ENCODE results near the gene MYBPC2. TPM values are rescaled to one million over a fixed set of nuclear protein-coding genes. Genes with fewer than 3 reads are reported as not detected.

MYBPC2 gene
- under 0.01 TPM in 1 of 2 replicates, not detected in the other for total RNA-seq

DNA sequence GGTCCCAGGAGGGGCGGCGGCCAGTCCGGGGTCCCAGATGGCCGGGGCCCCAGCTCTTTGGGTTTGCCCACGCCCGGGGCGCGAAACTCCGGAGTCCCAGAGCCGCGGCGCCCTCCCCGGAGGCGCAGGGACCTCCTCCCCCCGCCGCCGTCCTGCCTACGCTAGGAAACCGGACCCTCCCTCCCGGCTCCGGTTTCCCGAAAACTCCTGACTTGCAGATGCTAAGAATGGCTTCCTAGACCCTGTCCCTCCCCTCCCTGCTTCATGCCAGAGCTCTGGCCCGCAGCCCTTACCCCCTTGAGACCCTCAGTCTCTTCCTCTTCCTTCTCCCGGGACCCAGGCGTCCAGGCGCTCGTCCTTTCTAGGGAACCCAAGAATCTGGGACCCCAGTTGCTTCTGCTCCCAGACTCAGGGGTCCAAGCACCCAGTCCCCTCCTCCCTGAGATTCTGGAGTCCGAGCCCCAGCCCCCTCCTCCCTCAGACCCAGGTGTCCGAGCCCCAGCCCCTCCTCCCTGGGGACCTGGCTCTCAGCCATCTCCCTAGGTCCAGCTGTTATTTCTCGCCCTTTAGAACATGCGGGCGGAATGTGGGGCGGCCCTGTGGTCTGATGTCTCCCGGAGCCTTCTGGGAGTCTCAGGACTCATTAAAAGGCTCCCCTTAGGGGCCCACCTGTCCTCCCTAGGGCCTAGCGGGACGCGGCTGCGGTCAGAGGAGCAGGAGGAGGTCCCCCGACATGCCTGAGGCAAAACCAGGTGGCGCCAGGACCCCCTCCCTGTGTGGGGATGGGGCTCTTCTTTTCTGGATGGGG is at the start of gene MYBPC2:
Gene MYBPC2, plus strand, starts transcription at position 672 of the 808 bp plus-strand sequence. Its CDS starts 62 bp downstream, at position 734.
- H3K4me3 ChIP-seq (ENCODE audit: low read depth, low read length) = peak within 1 kb of the TSS; percentile 70
- TF ChIP-seq, protein P1, sequence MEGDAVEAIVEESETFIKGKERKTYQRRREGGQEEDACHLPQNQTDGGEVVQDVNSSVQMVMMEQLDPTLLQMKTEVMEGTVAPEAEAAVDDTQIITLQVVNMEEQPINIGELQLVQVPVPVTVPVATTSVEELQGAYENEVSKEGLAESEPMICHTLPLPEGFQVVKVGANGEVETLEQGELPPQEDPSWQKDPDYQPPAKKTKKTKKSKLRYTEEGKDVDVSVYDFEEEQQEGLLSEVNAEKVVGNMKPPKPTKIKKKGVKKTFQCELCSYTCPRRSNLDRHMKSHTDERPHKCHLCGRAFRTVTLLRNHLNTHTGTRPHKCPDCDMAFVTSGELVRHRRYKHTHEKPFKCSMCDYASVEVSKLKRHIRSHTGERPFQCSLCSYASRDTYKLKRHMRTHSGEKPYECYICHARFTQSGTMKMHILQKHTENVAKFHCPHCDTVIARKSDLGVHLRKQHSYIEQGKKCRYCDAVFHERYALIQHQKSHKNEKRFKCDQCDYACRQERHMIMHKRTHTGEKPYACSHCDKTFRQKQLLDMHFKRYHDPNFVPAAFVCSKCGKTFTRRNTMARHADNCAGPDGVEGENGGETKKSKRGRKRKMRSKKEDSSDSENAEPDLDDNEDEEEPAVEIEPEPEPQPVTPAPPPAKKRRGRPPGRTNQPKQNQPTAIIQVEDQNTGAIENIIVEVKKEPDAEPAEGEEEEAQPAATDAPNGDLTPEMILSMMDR (IDR thresholded peaks at IDR 0.05; ENCODE audit: insufficient read depth, low read depth, low read length) = no peak
- peak; percentile 4 for DNase-seq (ENCODE audit: low read depth)

DNA sequence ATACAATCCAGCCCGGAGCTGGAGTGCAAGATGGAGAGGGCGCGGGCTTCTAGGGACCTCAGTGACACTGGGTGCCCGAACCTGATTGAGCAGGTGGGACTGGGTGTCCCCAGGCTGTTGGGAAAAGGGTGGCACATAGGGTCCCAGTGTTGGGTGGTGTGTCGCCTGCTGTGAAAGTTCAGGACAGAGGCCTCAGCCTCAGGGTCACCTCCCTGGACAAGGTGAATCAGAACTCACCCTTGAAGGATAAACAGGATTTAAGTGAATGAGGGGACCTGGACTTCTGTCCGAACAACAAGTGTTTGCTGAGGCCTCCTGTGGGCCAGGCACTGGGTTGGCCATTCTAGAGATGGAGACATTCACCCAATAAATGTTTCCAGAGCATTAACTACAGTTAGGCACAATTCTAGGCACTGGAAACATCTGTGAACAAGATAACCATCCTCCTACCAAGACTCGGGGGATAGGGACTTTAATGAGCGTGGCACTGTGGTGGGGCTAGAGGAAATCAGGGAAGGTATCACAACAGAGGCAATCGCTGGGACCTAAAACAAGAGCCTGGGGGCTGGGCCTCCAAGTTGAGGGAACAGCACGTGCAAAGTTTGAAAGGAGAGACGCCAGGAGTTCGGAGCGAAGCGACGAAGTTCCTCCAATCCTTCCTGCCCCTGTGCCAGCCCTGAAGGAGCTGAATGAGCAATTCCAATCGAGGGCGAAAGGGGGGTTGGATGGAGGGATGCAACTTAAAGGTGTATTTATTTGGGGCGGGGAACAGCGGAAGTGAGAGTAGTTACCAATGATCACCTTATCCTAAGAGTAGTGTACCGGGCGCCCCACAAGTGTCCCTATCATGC is 49.5 kb upstream of the MYBPC2 start:
- peak overlapping the region; percentile 78 for H3K4me3 ChIP-seq (ENCODE audit: low read depth, low read length)
- DNase-seq (ENCODE audit: low read depth) = no peak
- TF ChIP-seq, protein P1 (IDR thresholded peaks at IDR 0.05; ENCODE audit: insufficient read depth, low read depth, low read length) = no peak

DNA sequence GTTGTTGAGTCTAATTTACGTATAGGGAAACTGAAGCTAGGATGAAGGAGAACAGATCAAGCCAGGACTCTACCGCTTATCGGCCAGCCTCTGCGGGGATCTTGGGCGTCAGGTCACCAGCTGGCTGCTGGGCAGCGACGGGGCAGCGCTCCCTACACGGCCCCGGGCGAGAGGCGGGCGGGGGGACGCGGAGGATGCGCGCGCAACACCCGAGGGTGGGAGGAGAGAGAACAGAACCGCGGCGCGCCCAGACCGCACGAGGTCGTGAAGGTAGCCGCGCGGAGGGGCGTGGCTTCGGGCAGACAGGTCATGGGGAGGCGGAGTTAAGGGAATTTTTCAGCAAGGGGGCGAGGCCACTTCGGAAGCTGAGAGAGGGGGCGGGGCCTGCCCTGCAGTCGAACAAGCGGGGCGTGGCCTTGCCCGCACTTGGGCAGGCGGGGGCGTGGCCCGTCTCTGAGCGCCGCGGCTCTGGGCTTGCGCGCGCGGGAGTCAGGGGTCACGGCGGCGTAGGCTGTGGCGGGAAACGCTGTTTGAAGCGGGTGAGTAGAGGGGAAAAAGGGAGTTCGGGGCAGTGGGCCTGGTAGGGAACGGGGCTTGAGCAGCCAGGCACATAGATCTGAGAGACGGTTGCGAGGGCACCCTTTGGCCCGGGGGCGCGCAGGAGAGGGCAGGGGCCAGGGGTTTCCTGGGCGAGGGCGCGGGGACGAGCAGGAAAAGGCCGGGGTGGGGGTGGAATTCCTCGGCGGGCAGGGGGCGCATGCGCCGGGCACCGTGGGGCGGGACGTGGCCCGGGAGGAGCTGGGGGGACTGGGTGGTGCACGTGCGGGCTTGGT is 48.6 kb upstream of the MYBPC2 start, which contains the start of gene POLD1:
Gene POLD1, plus strand, starts transcription at position 496 of the 833 bp plus-strand sequence. CDS start 14,505 bp downstream, outside the sequence.
- TF ChIP-seq, protein P1 (IDR thresholded peaks at IDR 0.05; ENCODE audit: insufficient read depth, low read depth, low read length) = no peak
- DNase-seq (ENCODE audit: low read depth) = peak; percentile 98
- H3K4me3 ChIP-seq (ENCODE audit: low read depth, low read length) = peak within 1 kb of the TSS; percentile 78

DNA sequence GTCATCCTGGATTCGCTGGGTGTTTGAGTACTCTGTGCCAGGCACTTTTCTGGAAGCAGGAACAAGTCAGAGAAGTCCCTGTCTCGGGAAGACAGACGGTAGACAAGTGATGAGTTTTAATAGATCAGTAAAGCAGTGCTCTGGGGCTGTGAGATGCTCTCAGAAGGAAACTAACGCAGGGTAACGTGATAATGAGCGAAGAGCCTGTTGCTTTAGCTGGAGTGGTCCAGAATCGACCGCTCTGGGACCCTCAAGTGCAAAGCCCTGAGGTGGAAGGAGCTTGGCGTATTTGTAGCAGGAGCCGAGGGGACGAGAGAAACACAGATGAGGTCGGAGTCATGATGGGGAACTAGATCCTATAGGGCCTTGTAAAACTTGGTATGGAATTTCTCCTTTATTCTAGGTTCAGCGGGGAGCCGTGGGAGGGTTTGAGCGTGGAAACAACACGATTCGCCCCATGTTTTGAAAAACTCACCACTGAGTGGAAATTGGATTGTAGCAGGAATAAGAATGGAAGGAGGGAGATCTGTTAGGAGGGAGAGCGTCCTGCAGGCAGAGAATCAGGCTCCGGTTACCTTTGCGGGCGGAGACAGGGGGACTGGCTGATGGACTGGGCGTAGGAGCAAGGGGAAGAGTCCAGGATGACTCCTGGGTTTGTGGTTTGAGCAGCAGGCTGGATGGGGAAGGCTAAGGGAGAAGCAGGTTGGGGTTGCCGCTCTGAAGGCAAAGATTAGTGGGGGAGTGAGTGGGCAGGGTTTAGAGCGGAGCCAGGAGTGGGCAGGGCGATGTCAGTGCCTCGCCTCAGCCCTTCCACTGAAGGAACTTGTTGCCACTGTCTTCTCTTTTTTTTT is 47.8 kb upstream of the MYBPC2 start:
- H3K4me3 ChIP-seq (ENCODE audit: low read depth, low read length) = peak overlapping the region; percentile 78
- TF ChIP-seq, protein P1 (IDR thresholded peaks at IDR 0.05; ENCODE audit: insufficient read depth, low read depth, low read length) = no peak
- peak; percentile 16 for DNase-seq (ENCODE audit: low read depth)

DNA sequence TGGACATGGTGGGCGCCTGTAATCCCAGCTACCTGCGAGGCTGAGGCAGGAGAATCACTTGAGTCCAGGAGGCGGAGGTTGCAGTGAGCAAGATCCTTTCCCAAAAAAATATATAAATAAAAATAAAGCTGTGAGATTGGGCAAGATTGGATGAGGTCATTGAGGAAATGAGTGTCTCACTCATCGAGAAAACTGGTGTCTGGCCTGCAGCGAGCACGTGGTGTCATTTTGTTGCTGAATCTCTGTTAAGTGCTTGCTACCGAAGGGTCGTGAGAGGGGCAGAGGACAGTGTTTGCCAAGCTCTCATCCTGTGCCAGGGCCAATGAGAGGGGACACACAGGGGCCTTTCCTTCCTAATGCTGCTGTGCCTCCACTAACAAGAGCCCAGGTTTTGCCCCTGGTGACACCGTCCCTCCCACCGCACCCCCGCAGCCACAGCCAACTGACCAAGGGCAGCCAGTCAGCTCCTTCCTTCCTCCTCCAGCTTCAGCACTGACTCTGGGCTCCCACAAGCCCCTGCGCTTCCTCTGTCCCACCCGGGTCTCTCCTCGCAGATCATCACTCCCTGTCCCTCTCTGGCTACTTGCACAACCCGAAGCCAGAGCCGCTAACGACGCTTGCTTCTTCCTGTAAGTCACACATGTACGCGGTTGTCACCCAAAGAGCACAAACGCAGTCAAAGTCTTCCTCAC is 45.4 kb upstream of the MYBPC2 start:
- TF ChIP-seq, protein P1 (IDR thresholded peaks at IDR 0.05; ENCODE audit: insufficient read depth, low read depth, low read length) = no peak
- no peak overlapping the region for H3K4me3 ChIP-seq (ENCODE audit: low read depth, low read length)
- peak; percentile 54 for DNase-seq (ENCODE audit: low read depth)

All from fibroblast of villous mesenchyme (primary cell).